Natural killer cell (primary cell): ENCODE measurements around the gene POLG. TPM values are rescaled to one million over a fixed set of nuclear protein-coding genes. Genes with fewer than 3 reads are reported as not detected.
A peak's percentile ranks its signal among the peaks of the same experiment; 100 is the strongest.

Experiments used
- ATAC-seq, 3 donors: fragments of 150-1000 bp in 2 of 3; fragments of 200-7000 bp in 1 of 3; cut with Tn5 transposase; 1 replicate in 1 of 3; 2 replicates in 2 of 3; pipeline ENCODE4 v1.10.0; 2021; ENCODE audit warnings: mild to moderate bottlenecking in 2 of 3, moderate library complexity in 2 of 3
- DNase-seq, 2 donors: peaks; one replicate each; pipeline versions ENCODE4 v3.0.0 to v3.0.0-alpha.2; 2013 to 2021; ENCODE audit warnings: mixed read lengths in 1 of 2
- H3K27ac ChIP-seq: one replicate; pipeline ENCODE4 v1.5.1; 2013; ENCODE audit warnings: mild to moderate bottlenecking, low read length
- H3K27me3 ChIP-seq: one replicate; pipeline ENCODE4 v1.6.1; 2013; ENCODE audit warnings: low read length; ENCODE audit not compliant: control insufficient read depth, insufficient read depth
- H3K36me3 ChIP-seq: one replicate; pipeline ENCODE4 v1.6.1; 2013; ENCODE audit warnings: low read length; ENCODE audit not compliant: control insufficient read depth, insufficient read depth
- H3K4me1 ChIP-seq: one replicate; pipeline ENCODE4 v1.6.1; 2013; ENCODE audit warnings: low read length; ENCODE audit not compliant: control insufficient read depth, insufficient read depth
- H3K4me3 ChIP-seq: one replicate; pipeline ENCODE4 v1.5.1; 2013; ENCODE audit warnings: low read length
- H3K9me3 ChIP-seq: one replicate; pipeline ENCODE4 v1.6.1; 2013; ENCODE audit warnings: low read length; ENCODE audit not compliant: control insufficient read depth, insufficient read depth
- H3K27ac Mint-ChIP-seq, 2 donors: one replicate each; pipeline ENCODE4 v1.8.0; 2022; ENCODE audit warnings: mild to moderate bottlenecking in 2 of 2, mixed read lengths in 2 of 2, moderate library complexity in 1 of 2
- H3K27me3 Mint-ChIP-seq, 2 donors: one replicate each; pipeline ENCODE4 v1.8.0; 2022; ENCODE audit warnings: low read depth in 2 of 2, mixed read lengths in 2 of 2
- H3K36me3 Mint-ChIP-seq: one replicate; pipeline ENCODE4 v1.8.0; 2022; ENCODE audit warnings: mixed read lengths
- H3K4me1 Mint-ChIP-seq, 2 donors: one replicate each; pipeline ENCODE4 v1.8.0; 2022; ENCODE audit warnings: mixed read lengths in 2 of 2
- H3K4me3 Mint-ChIP-seq: one replicate; pipeline ENCODE4 v1.8.0; 2022; ENCODE audit warnings: mild to moderate bottlenecking, moderate library complexity, mixed read lengths
- H3K9me3 Mint-ChIP-seq, 2 donors: one replicate each; pipeline ENCODE4 v1.8.0; 2022; ENCODE audit warnings: mixed read lengths in 2 of 2
- WGBS: methylation state at CpG from one replicate; pipeline ENCODE4 v1.1.7; 2013; ENCODE audit warnings: missing lambda C conversion rate; ENCODE audit not compliant: insufficient coverage; 5-methylcytosine and 5-hydroxymethylcytosine counted together
- intact Hi-C: fragments of 100-400 bp; cut with micrococcal nuclease; formaldehyde crosslinking; loops from one replicate; pipeline ENCODE4 v1.14.2; 2022
- total RNA-seq, 4 donors: library from RNA; stranded (reverse); fragments of 120-200 nt in 1 of 4; gene quantifications; one replicate each; pipeline versions ENCODE4 v1.2.3 to v1.2.4, GENCODE V29; 2013 to 2022
- TF ChIP-seq, protein P1 (sequence below): fragments of 200-600 bp; IDR thresholded peaks from one replicate; pipeline ENCODE4 v1.8.0; 2022; ENCODE audit warnings: antibody characterized with exemption

Gene POLG
- total RNA-seq, 3 donors from 2014 or later (not counting 1 experiment from before 2014, with no cell fraction given), result 205 to 253 (median 238) TPM

- no peaks in the 10 kb centered on the region for H3K9me3 ChIP-seq
- peaks cover 5% of the 10 kb centered on the region for H3K4me1 ChIP-seq
- no peaks in the 10 kb centered on the region for H3K27me3 ChIP-seq
- DNase-seq (no peak), ATAC-seq (no peak)
- H3K27ac ChIP-seq, result no peak overlapping the region
- H3K4me3 ChIP-seq, result no peak overlapping the region
- Mint-ChIP-seq H3K36me3 (no peaks in the 10 kb centered on the region), H3K4me1 (peaks cover 24 to 26% of the 10 kb centered on the region in 2 donors), H3K4me3 (no peak overlapping the region), H3K27ac (no peak overlapping the region), H3K27me3 (no peaks in the 10 kb centered on the region), H3K9me3 (no peaks in the 10 kb centered on the region)
- peaks cover 5% of the 10 kb centered on the region for H3K36me3 ChIP-seq
- TF ChIP-seq, protein P1, sequence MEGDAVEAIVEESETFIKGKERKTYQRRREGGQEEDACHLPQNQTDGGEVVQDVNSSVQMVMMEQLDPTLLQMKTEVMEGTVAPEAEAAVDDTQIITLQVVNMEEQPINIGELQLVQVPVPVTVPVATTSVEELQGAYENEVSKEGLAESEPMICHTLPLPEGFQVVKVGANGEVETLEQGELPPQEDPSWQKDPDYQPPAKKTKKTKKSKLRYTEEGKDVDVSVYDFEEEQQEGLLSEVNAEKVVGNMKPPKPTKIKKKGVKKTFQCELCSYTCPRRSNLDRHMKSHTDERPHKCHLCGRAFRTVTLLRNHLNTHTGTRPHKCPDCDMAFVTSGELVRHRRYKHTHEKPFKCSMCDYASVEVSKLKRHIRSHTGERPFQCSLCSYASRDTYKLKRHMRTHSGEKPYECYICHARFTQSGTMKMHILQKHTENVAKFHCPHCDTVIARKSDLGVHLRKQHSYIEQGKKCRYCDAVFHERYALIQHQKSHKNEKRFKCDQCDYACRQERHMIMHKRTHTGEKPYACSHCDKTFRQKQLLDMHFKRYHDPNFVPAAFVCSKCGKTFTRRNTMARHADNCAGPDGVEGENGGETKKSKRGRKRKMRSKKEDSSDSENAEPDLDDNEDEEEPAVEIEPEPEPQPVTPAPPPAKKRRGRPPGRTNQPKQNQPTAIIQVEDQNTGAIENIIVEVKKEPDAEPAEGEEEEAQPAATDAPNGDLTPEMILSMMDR, result no peak
- 87% methylated on average over 4 of the region's 5 CpGs for WGBS
- intact Hi-C loops, result no loop called here
Measured at GRCh38 chr15:89301304-89302089, 33.1 kb downstream of the POLG start.

DNA sequence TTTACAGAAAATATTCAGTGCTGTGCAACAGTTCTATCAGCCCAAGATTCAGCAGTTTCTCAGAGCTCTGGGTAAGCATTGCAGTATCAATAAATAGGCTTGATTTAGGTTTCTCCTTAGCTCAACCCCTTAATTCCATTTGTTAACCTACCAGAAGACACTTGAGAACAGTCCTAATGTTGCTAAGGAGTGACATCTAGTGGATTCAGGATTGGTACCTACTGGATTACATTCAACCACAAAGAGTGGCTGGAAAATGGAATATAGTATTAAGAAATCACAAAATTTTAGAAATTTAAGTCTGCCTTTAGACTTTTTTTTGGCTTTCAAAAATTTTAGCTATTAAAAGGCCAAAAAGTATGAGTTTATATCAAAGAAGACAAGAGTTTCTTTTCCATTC lies 34.7 kb downstream of the POLG start:
- Histone ChIP-seq H3K27me3 (no peaks in the 10 kb centered on the region), H3K4me3 (no peak overlapping the region), H3K36me3 (peaks cover 5% of the 10 kb centered on the region), H3K4me1 (peaks cover 5% of the 10 kb centered on the region), H3K27ac (no peak overlapping the region), H3K9me3 (no peaks in the 10 kb centered on the region)
- intact Hi-C loops, result no loop called here
- ATAC-seq, result no peak
- Mint-ChIP-seq H3K36me3 (no peaks in the 10 kb centered on the region), H3K9me3 (no peaks in the 10 kb centered on the region), H3K27me3 (no peaks in the 10 kb centered on the region), H3K4me1 (peaks cover 24 to 26% of the 10 kb centered on the region in 2 donors), H3K27ac (peak overlapping the region; percentile 22 to 70), H3K4me3 (no peak overlapping the region)
- no peak for DNase-seq
- TF ChIP-seq, protein P1, result no peak

DNA sequence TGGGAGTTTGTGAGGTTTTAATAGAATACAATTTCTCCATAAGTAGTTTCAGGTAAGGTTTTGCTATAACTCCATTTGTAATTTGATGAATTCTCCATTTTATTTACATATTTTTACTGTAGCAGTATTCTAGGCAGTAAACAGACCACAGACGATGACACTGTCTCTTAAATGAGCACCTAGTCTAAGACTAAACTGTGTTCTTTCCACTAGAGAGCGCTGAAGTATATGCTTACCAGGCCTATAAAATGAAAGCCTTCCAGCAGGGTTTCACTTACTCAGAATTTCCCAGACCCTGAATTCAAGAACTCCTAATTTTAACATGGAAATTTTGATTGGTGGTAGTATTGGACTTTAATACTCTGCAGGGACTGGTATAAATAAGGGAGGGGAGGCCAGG lies 41.6 kb downstream of the POLG start:
- Histone ChIP-seq H3K4me3 (no peak overlapping the region), H3K36me3 (peaks cover 2% of the 10 kb centered on the region), H3K27me3 (no peaks in the 10 kb centered on the region), H3K27ac (no peak overlapping the region), H3K9me3 (no peaks in the 10 kb centered on the region), H3K4me1 (no peaks in the 10 kb centered on the region)
- no peak overlapping the region for H3K4me3 Mint-ChIP-seq
- H3K4me1 Mint-ChIP-seq, result peaks cover 2 to 3% of the 10 kb centered on the region in 2 donors
- H3K36me3 Mint-ChIP-seq, result no peaks in the 10 kb centered on the region
- 95% methylated on average over 2 of the region's 2 CpGs for WGBS
- H3K27ac Mint-ChIP-seq, result no peak overlapping the region
- intact Hi-C loops, result no loop called here
- H3K9me3 Mint-ChIP-seq, result no peaks in the 10 kb centered on the region
- DNase-seq (no peak), ATAC-seq (no peak)
- TF ChIP-seq, protein P1, result no peak
- no peaks in the 10 kb centered on the region for H3K27me3 Mint-ChIP-seq
